Osteocyte (in vitro differentiated cells): ENCODE results near the gene LRRC9. TPM values are rescaled to one million over a fixed set of nuclear protein-coding genes. Genes with fewer than 3 reads are reported as not detected.

Source experiments
- DNase-seq: peaks from one replicate; pipeline ENCODE4 v3.0.0; 2021; ENCODE audit warnings: mixed read lengths; ENCODE audit not compliant: unreplicated experiment; ENCODE audit errors: extremely low spot score
- H3K27ac Mint-ChIP-seq: one replicate; pipeline ENCODE4 v1.8.0; 2021; ENCODE audit warnings: mild to moderate bottlenecking, mixed read lengths; ENCODE audit not compliant: unreplicated experiment
- H3K27me3 Mint-ChIP-seq: one replicate; pipeline ENCODE4 v1.8.0; 2021; ENCODE audit warnings: mixed read lengths; ENCODE audit not compliant: unreplicated experiment
- H3K36me3 Mint-ChIP-seq: one replicate; pipeline ENCODE4 v1.8.0; 2021; ENCODE audit warnings: mixed read lengths; ENCODE audit not compliant: unreplicated experiment
- H3K4me1 Mint-ChIP-seq: one replicate; pipeline ENCODE4 v1.8.0; 2021; ENCODE audit warnings: mixed read lengths; ENCODE audit not compliant: unreplicated experiment
- H3K4me3 Mint-ChIP-seq: one replicate; pipeline ENCODE4 v1.8.0; 2021; ENCODE audit warnings: mild to moderate bottlenecking, moderate library complexity, mixed read lengths; ENCODE audit not compliant: unreplicated experiment
- H3K9me3 Mint-ChIP-seq: one replicate; pipeline ENCODE4 v1.8.0; 2021; ENCODE audit warnings: mixed read lengths; ENCODE audit not compliant: unreplicated experiment
- total RNA-seq: library from RNA; stranded (reverse); gene quantifications from 2 replicates; pipeline ENCODE4 v1.2.1, GENCODE V29; 2021
- TF ChIP-seq, protein P1 (sequence below): fragments of 200-600 bp; sonication (generic); IDR thresholded peaks from 2 replicates; pipeline ENCODE4 v1.5.0; 2021; ENCODE audit warnings: antibody characterized with exemption, mild to moderate bottlenecking, moderate library complexity

LRRC9 gene
- total RNA-seq, 1 donor from 2014 or later: not detected

GRCh38 chr14:59983048-59983447 lies 63.1 kb downstream of the LRRC9 start:
- Mint-ChIP-seq H3K27ac (no peak overlapping the region), H3K4me1 (no peaks in the 10 kb centered on the region)

GRCh38 chr14:59986556-59987059 lies 66.7 kb downstream of the LRRC9 start:
- Mint-ChIP-seq H3K9me3 (no peaks in the 10 kb centered on the region), H3K36me3 (no peaks in the 10 kb centered on the region), H3K27ac (no peak overlapping the region), H3K4me1 (no peaks in the 10 kb centered on the region), H3K4me3 (no peak overlapping the region), H3K27me3 (peaks cover 8% of the 10 kb centered on the region)
- DNase-seq: no peak
- TF ChIP-seq, protein P1, sequence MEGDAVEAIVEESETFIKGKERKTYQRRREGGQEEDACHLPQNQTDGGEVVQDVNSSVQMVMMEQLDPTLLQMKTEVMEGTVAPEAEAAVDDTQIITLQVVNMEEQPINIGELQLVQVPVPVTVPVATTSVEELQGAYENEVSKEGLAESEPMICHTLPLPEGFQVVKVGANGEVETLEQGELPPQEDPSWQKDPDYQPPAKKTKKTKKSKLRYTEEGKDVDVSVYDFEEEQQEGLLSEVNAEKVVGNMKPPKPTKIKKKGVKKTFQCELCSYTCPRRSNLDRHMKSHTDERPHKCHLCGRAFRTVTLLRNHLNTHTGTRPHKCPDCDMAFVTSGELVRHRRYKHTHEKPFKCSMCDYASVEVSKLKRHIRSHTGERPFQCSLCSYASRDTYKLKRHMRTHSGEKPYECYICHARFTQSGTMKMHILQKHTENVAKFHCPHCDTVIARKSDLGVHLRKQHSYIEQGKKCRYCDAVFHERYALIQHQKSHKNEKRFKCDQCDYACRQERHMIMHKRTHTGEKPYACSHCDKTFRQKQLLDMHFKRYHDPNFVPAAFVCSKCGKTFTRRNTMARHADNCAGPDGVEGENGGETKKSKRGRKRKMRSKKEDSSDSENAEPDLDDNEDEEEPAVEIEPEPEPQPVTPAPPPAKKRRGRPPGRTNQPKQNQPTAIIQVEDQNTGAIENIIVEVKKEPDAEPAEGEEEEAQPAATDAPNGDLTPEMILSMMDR: no peak

More at GRCh38 chr14:59983048-59983447, 63.1 kb downstream of the LRRC9 start:
- Mint-ChIP-seq H3K27me3 (peaks cover 7% of the 10 kb centered on the region), H3K9me3 (no peaks in the 10 kb centered on the region), H3K4me3 (no peak overlapping the region), H3K36me3 (no peaks in the 10 kb centered on the region)
- TF ChIP-seq, protein P1: no peak
- DNase-seq: no peak

DNA sequence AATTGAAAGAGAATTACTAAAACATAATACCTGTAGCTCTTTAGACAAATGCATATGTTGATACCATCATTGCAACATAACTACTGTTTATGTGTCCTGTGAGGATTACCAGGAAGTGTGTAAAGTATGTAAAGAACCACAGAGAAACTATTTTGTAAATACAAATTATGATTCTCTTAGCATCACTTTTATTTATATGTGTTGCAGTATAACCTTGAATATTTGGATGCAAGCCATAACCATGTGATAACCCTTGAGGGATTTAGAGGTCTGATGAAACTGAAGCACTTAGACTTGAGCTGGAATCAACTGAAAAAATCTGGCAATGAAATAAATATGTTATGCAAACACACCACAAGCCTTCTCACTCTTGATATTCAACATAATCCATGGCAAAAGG lies 77.5 kb downstream of the LRRC9 start:
- H3K4me1 Mint-ChIP-seq: no peaks in the 10 kb centered on the region
- no peak overlapping the region for H3K27ac Mint-ChIP-seq
- TF ChIP-seq, protein P1: no peak
- peaks cover 25% of the 10 kb centered on the region for H3K27me3 Mint-ChIP-seq
- no peak for DNase-seq
- H3K36me3 Mint-ChIP-seq: no peaks in the 10 kb centered on the region
- H3K9me3 Mint-ChIP-seq: peaks cover 3% of the 10 kb centered on the region
- H3K4me3 Mint-ChIP-seq: no peak overlapping the region

DNA sequence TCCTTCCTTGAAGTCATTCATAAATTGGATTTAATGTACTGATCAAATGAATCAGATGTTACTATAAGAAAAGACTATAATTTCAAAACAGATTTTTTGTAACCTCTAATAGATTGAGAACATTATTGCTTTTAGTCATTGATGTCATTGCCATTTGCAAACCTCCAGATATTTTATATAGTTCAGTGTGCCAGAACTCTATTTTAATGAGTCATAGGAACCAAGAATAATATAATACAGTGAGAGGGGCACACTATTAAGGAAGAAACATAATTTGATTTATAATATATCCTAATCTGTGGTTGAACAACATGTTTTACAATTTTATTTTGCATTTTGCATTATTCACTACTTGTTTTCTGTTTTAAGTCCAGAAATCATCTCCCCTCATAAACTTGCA lies 78.0 kb downstream of the LRRC9 start:
- H3K27me3 Mint-ChIP-seq: peaks cover 25% of the 10 kb centered on the region
- no peak overlapping the region for H3K4me3 Mint-ChIP-seq
- no peak for DNase-seq
- no peak overlapping the region for H3K27ac Mint-ChIP-seq
- H3K4me1 Mint-ChIP-seq: no peaks in the 10 kb centered on the region
- TF ChIP-seq, protein P1: no peak
- H3K36me3 Mint-ChIP-seq: no peaks in the 10 kb centered on the region
- H3K9me3 Mint-ChIP-seq: peaks cover 3% of the 10 kb centered on the region

DNA sequence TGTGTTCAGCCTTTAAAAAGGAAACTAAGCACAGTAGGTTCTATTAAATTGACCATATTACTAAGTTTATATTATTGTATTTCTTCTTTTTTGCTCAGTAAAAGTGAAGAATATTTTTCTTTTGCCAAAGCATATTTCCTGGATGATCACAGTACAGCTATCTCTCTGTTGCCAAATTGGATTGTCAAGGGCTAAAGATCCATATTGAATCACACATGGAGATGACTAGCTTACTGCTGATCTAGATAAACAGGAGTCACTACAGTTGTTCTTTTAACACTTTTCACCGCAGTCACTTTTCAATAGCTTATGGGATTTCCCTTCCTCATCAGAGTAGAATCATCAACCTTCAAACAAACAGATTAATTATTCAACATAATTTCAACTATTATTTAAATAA lies 78.6 kb downstream of the LRRC9 start:
- DNase-seq: no peak
- no peaks in the 10 kb centered on the region for H3K4me1 Mint-ChIP-seq
- no peaks in the 10 kb centered on the region for H3K36me3 Mint-ChIP-seq
- H3K9me3 Mint-ChIP-seq: peaks cover 3% of the 10 kb centered on the region
- peaks cover 25% of the 10 kb centered on the region for H3K27me3 Mint-ChIP-seq
- H3K27ac Mint-ChIP-seq: no peak overlapping the region
- no peak overlapping the region for H3K4me3 Mint-ChIP-seq
- TF ChIP-seq, protein P1: no peak
